Measurements from ENCODE around the gene PPP1R14C.

DNA sequence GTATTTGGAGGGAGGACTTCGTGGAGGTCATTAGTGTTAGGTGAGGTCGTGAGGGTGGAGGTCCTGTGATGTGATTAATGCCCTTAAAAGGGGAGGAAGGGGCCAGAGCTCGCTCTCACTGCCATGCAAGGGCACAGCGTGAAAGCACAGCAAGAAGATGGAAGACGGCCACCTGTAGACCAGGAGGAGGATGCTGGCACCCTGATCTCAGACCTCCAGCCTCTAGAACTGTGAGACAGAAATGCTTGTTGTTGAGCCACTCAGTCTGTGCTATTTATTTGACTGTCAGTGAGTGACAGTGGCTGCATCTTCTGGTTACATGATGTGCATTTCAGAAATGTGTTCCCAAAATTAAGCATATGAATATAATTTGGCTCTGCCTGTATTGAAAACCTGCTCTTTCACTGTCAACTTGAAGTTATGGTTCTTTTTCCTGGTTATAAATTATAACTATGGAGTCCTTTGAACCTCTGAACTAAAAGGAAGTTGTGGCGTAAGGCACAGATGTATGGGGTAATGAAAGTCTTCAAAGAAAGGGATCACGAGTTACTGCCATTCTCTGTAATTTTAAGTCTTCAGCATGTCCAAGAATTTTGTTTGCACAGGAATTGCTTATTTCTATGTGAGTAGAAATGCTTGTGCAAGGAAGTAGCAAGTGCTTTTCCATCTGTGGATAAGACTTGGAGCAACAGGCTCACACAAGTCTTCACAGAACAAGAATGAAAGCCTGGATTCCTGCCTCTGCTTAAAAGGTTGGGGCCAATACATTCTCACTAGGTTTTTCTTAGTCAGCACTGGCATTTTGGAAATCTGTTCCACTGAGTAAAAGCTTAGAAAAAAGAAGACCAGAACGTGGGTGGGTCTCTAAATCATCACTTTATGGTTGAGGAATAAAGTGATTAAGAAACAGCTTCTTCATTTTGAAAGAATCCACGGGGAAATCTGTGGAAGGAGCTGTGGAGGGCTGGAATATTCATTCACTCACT lies 10.3 kb downstream of the PPP1R14C start:
- TF ChIP-seq, protein P1, sequence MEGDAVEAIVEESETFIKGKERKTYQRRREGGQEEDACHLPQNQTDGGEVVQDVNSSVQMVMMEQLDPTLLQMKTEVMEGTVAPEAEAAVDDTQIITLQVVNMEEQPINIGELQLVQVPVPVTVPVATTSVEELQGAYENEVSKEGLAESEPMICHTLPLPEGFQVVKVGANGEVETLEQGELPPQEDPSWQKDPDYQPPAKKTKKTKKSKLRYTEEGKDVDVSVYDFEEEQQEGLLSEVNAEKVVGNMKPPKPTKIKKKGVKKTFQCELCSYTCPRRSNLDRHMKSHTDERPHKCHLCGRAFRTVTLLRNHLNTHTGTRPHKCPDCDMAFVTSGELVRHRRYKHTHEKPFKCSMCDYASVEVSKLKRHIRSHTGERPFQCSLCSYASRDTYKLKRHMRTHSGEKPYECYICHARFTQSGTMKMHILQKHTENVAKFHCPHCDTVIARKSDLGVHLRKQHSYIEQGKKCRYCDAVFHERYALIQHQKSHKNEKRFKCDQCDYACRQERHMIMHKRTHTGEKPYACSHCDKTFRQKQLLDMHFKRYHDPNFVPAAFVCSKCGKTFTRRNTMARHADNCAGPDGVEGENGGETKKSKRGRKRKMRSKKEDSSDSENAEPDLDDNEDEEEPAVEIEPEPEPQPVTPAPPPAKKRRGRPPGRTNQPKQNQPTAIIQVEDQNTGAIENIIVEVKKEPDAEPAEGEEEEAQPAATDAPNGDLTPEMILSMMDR (IDR thresholded peaks at IDR 0.05), result no peak
- TF ChIP-seq EP300 (IDR thresholded peaks at IDR 0.05), result no peak
